ENCODE data around the gene CD63.

Gene CD63

GRCh38 chr12:55704824-55705718 is 23.7 kb downstream of the CD63 start:
- no peak for DNase-seq (ENCODE audit: low read depth)

- DNase-seq (ENCODE audit: low read depth): no peak
Measured at GRCh38 chr12:55703901-55704761, 24.7 kb downstream of the CD63 start.

- no peak for DNase-seq (ENCODE audit: low read depth)
Measured at GRCh38 chr12:55703288-55703687, 25.5 kb downstream of the CD63 start.

GRCh38 chr12:55702861-55703260 is 25.9 kb downstream of the CD63 start:
- DNase-seq (ENCODE audit: low read depth): no peak

- no peak for DNase-seq (ENCODE audit: low read depth)
Measured at GRCh38 chr12:55700255-55701018, 28.4 kb downstream of the CD63 start.

GRCh38 chr12:55699471-55700055 is 29.2 kb downstream of the CD63 start:
- no peak for DNase-seq (ENCODE audit: low read depth)

DNA sequence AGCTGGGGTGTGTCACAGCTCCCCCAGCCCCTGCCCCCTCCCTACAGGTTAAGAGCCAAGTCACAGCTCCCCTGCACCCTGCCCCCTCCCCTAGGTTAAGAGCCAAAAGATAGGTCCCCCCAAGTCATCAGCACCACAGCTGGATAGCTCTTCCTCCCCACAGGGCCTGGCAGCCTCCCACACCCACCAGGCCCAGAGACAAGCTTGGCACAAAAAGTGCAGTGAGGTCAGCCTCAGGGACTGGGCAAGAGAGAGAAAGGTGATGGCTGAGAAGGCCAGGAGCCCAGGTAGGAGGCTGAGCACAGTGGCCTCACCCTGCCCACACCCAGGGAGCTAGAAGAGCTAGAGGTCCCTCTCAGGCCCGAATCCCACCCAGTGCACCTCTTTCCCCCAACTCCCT is 29.8 kb downstream of the CD63 start:
- no peak for DNase-seq (ENCODE audit: low read depth)

GRCh38 chr12:55698241-55698955 is 30.4 kb downstream of the CD63 start:
- no peak for DNase-seq (ENCODE audit: low read depth)

GRCh38 chr12:55697686-55698085 is 31.1 kb downstream of the CD63 start:
- no peak for DNase-seq (ENCODE audit: low read depth)

GRCh38 chr12:55696796-55697462 is 31.9 kb downstream of the CD63 start:
- no peak for DNase-seq (ENCODE audit: low read depth)

- no peak for DNase-seq (ENCODE audit: low read depth)
Measured at GRCh38 chr12:55696141-55696540, 32.7 kb downstream of the CD63 start.

DNA sequence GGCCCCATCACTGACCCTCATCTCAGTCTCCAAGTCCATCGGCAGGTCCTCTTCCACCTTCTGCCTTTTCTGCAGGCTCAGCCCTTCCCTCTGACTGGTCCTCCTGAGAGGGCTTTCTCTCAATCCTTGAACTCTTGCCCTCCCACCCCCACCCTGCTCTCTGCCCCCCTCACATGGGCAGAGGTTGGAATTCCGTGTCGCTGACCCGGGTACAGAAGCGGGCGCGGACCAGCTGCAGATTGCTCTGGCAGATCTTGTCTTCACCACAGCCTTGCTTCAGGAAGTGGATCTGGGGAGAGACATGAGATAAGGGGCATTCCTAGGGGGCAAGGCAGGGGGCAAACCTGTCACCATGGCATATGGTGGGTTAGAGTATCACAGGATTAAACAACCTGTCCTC is 33.5 kb downstream of the CD63 start:
- DNase-seq (ENCODE audit: low read depth): no peak

GRCh38 chr12:55694651-55695050 is 34.2 kb downstream of the CD63 start:
- DNase-seq (ENCODE audit: low read depth): no peak

DNA sequence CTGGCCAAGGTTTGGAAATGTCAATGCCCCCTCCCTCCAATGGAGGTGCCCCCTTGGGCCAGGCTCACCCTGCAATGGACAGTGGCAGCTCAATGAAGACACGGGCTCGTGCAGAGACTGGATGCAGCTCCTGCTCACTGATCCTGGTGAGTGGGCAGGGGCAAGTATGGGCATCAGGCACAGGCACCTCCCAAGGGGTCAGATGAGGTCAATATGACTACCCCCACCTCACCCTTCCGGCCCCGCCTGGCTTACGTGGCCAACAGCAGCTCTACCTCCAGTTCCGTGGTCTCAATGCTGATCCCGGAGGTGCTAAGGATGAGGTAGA is 34.7 kb downstream of the CD63 start:
- no peak for DNase-seq (ENCODE audit: low read depth)

DNA sequence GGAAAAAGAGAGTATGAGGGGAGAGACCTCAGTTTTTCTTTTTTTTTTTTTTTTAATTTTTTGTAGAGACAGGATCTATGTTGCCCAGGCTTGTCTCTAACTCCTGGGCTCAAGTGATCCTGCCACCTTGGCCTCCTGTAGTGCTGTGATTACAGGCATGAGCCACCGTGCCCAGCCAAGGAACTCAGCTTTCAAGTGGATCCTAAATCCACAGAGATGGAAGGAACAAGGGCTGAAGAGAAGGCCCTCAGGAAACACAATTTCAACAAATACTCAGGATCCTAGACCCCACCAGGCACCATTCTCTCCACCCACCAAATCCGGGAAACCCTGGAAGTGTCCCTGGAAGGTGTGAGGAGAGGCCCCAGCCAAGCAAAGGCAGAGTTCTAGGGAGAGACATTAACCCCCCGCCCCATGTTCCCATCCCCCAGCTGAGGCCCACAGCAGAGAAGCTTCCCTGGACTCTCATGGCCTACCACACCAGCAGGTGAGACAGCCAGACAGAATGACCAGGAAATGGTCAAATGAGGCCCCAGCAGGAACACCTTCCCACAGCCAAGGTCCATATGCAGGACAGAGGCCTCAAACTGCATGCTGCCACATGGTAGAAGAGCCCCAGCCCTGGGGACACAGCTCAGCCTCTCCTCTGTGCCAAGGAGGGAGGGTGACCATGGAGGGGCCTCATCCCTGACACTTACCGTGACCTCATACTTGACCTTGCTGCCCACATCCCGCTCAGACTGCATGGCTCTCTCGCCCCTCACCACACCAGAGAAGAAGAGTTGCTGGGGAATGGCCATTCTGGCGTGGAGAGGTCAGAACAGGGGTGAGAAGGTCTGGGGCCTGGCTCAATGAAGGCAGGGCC is 35.3 kb downstream of the CD63 start:
- DNase-seq (ENCODE audit: low read depth): no peak

- DNase-seq (ENCODE audit: low read depth): no peak
Measured at GRCh38 chr12:55692631-55693322, 36.0 kb downstream of the CD63 start.

DNA sequence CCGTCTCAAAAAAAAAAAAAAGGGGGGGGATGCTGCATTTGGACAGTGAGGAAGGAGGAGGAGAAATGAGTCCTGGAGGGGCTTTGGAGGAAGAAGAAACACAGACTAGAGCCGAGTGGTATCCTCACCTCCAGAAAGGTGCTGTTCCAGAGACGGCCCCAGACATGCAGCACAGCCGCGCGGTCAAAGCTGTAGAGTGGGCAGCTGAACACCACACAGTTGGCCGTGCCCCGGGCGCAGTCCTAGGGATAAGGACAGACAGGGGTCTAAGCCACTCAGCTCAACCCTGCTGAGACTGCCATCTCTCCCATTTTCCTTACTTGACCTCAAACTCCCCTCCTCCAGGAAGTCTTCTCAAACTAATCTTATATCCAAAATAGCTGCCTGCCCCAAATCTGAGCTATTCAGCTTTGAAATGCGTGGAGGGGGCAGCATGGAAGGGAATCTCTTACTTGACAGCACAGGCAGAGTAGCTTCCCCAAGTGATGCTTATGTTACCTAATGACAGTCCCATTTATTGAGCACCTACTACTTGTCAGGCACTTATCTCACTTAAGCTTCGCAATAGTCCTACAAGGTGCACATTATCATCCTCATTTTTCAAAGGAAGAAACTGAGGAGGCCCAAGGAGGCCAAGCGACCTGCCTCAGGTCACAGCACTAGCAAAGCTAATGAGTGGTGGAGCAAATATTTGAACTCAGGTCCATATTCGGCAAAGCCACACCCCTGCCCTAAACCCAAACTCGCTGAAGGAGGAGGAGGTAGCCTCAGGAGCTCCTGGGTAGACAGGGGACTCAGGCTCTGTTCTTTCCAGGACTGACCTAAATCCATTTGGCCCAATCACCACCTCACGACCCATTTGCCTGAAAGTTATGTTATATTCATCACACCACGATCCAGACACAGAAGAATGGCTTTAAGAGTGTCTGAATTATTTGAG is 39.8 kb downstream of the CD63 start:
- DNase-seq (ENCODE audit: low read depth): no peak

- DNase-seq (ENCODE audit: low read depth): no peak
Measured at GRCh38 chr12:55687746-55688145, 41.1 kb downstream of the CD63 start.
